ENCODE results near the gene FRMPD1.

GRCh38 chr9:37675661-37676060 is 24.9 kb downstream of the FRMPD1 start:
- TF ChIP-seq CTCF (IDR thresholded peaks at IDR 0.05; ENCODE audit: insufficient read depth, low read length) (no peak), GABPA (IDR thresholded peaks at IDR 0.05; ENCODE audit: low read depth) (no peak), POLR2AphosphoS5 (IDR thresholded peaks at IDR 0.05; ENCODE audit: low read depth) (no peak), SPI1 (IDR thresholded peaks at IDR 0.05; ENCODE audit: borderline replicate concordance, low read depth) (no peak)
- TF ChIP-seq, protein P1, sequence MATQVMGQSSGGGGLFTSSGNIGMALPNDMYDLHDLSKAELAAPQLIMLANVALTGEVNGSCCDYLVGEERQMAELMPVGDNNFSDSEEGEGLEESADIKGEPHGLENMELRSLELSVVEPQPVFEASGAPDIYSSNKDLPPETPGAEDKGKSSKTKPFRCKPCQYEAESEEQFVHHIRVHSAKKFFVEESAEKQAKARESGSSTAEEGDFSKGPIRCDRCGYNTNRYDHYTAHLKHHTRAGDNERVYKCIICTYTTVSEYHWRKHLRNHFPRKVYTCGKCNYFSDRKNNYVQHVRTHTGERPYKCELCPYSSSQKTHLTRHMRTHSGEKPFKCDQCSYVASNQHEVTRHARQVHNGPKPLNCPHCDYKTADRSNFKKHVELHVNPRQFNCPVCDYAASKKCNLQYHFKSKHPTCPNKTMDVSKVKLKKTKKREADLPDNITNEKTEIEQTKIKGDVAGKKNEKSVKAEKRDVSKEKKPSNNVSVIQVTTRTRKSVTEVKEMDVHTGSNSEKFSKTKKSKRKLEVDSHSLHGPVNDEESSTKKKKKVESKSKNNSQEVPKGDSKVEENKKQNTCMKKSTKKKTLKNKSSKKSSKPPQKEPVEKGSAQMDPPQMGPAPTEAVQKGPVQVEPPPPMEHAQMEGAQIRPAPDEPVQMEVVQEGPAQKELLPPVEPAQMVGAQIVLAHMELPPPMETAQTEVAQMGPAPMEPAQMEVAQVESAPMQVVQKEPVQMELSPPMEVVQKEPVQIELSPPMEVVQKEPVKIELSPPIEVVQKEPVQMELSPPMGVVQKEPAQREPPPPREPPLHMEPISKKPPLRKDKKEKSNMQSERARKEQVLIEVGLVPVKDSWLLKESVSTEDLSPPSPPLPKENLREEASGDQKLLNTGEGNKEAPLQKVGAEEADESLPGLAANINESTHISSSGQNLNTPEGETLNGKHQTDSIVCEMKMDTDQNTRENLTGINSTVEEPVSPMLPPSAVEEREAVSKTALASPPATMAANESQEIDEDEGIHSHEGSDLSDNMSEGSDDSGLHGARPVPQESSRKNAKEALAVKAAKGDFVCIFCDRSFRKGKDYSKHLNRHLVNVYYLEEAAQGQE (IDR thresholded peaks at IDR 0.05; ENCODE audit: insufficient replicate concordance, low read depth) = no peak

All from HL-60 (cell line).